Calu3 (cell line): ENCODE measurements around the gene ERCC1. TPM values are rescaled to one million over a fixed set of nuclear protein-coding genes. Genes with fewer than 3 reads are reported as not detected.

ENCODE experiments used
- BruUV-seq: library from RNA; stranded (reverse); fragments of 400-500 nt; replicated peaks from 2 replicates; lab custom pipeline; 2021; lab: Mats Ljungman, UMichigan
- CTCF ChIA-PET: fragments of 300-600 bp; sonication (Branson Sonifier 250); formaldehyde crosslinking; loops from one replicate; lab custom pipeline; 2022; ENCODE audit warnings: antibody characterized with exemption; lab: Charles Lee
- DNase-seq: peaks from one replicate; pipeline ENCODE4 v3.0.0; 2022
- H3K27ac Mint-ChIP-seq: one replicate; pipeline ENCODE4 v1.8.0; 2022; ENCODE audit warnings: mixed read lengths; ENCODE audit not compliant: unreplicated experiment
- H3K27me3 Mint-ChIP-seq: one replicate; pipeline ENCODE4 v1.8.0; 2022; ENCODE audit warnings: mixed read lengths; ENCODE audit not compliant: unreplicated experiment
- H3K36me3 Mint-ChIP-seq: one replicate; pipeline ENCODE4 v1.8.0; 2022; ENCODE audit warnings: mild to moderate bottlenecking, moderate library complexity, mixed read lengths; ENCODE audit not compliant: insufficient read depth, unreplicated experiment
- H3K4me1 Mint-ChIP-seq: one replicate; pipeline ENCODE4 v1.8.0; 2022; ENCODE audit warnings: mild to moderate bottlenecking, low read depth, mixed read lengths; ENCODE audit not compliant: unreplicated experiment
- H3K4me3 Mint-ChIP-seq: one replicate; pipeline ENCODE4 v1.8.0; 2022; ENCODE audit warnings: mild to moderate bottlenecking, low read depth, moderate library complexity, mixed read lengths; ENCODE audit not compliant: unreplicated experiment
- H3K9me3 Mint-ChIP-seq: one replicate; pipeline ENCODE4 v1.8.0; 2022; ENCODE audit warnings: low read depth, mixed read lengths; ENCODE audit not compliant: unreplicated experiment
- CTCF ChIP-seq: fragments of 200-600 bp; IDR thresholded peaks from one replicate; pipeline ENCODE4 v1.8.0; 2022; ENCODE audit warnings: antibody characterized with exemption; ENCODE audit not compliant: unreplicated experiment
- intact Hi-C: fragments of 100-400 bp; cut with micrococcal nuclease; formaldehyde crosslinking; loops from one replicate; pipeline ENCODE4 v1.10.0; 2022; ENCODE audit not compliant: unreplicated experiment
- total RNA-seq: library from RNA; stranded (reverse); gene quantifications from 2 replicates; pipeline ENCODE4 v1.2.3, GENCODE V29; 2022

Gene ERCC1
- total RNA-seq, 1 experiment from 2014 or later: 55.7 TPM

GRCh38 chr19:45385392-45386221, 38.1 kb downstream of the ERCC1 start:
- no TSS peak for BruUV-seq
- Mint-ChIP-seq H3K9me3 (no peaks in the 10 kb centered on the region), H3K4me1 (no peaks in the 10 kb centered on the region), H3K36me3 (peaks cover 61% of the 10 kb centered on the region), H3K27me3 (no peaks in the 10 kb centered on the region), H3K27ac (no peak overlapping the region), H3K4me3 (no peak overlapping the region)
- intact Hi-C loops: no loop called here
- no peak for DNase-seq
- CTCF ChIA-PET: no interaction called here
- no peak for TF ChIP-seq CTCF

DNA sequence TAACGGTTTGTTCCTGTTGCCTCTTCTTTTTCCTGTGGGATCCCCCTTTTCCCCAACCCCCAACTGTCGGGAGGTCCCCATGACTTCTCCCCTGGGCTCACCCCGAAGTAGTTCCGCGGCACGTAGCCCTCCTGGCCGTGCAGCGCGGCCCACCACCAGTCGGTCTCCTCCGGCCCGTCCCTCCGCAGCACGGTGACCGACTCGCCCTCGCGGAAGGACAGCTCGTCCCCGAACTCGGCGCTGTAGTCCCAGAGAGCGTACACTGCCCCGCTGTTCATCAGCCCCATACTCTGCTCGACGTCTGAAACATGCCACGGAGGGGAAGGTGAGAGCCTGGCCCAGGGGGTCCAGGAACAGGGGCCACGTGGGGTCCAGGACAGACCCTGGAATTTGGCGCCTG, 41.3 kb downstream of the ERCC1 start:
- intact Hi-C loops: no loop called here
- Mint-ChIP-seq H3K4me1 (no peaks in the 10 kb centered on the region), H3K9me3 (no peaks in the 10 kb centered on the region), H3K27me3 (no peaks in the 10 kb centered on the region), H3K27ac (no peak overlapping the region), H3K36me3 (peaks cover 77% of the 10 kb centered on the region), H3K4me3 (no peak overlapping the region)
- DNase-seq: no peak
- no peak for TF ChIP-seq CTCF
- no TSS peak for BruUV-seq
- CTCF ChIA-PET: no interaction called here

- Mint-ChIP-seq H3K9me3 (no peaks in the 10 kb centered on the region), H3K4me3 (no peak overlapping the region), H3K36me3 (peaks cover 68% of the 10 kb centered on the region), H3K27ac (peak overlapping the region; percentile 9), H3K27me3 (no peaks in the 10 kb centered on the region), H3K4me1 (peaks cover 12% of the 10 kb centered on the region)
- BruUV-seq: no TSS peak
- DNase-seq: no peak
- TF ChIP-seq CTCF: no peak
- CTCF ChIA-PET: no interaction called here
- intact Hi-C loops: no loop called here
Observed at GRCh38 chr19:45380107-45380506, 43.6 kb downstream of the ERCC1 start.

DNA sequence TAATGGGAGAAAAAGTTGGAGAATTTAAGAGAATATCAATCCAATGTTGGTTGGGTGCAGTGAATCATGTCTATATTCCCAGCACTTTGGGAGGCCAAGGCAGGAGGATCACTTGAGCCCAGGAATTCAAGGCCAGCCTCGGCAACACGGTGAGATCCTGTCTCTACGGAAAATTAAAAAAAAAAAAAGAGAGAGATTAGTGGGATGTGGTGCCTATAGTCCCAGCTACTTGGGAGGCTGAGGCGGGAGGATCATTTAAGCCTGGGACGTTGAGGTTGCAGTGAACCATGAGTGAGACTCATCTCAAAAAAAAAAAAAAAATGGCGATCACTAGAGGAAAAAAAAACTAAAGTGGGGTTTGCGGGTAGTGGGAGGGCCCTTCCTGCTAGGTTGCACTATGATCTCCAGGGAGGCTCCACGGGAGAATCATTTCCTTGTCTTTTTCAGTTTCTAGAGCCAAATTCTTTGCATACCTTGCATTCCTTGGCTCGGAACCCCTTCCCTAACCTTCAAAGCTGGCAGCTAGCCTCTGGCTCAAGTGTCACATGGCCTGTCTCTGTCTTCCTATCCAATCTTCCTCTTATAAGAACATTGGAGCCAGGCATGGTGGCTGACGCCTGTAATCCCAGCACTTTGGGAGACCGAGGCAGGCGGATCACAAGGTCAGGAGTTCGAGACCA, 47.5 kb downstream of the ERCC1 start:
- Mint-ChIP-seq H3K27ac (peak overlapping the region; percentile 78), H3K4me3 (no peak overlapping the region), H3K4me1 (peaks cover 12% of the 10 kb centered on the region), H3K9me3 (no peaks in the 10 kb centered on the region), H3K36me3 (peaks cover 41% of the 10 kb centered on the region), H3K27me3 (no peaks in the 10 kb centered on the region)
- CTCF ChIA-PET: interaction anchor here (0.7 to 1.5 kb wide), 4 partner anchors 26 to 292 kb away, joined by 3 to 5 read pairs (median 4); no protein-coding TSS in a partner anchor
- no TSS peak for BruUV-seq
- intact Hi-C loops: no loop called here
- peak; percentile 69 for DNase-seq
- no peak for TF ChIP-seq CTCF
